IPS-15b (cell line): ENCODE measurements around the gene FRMD1.

Source experiments
- H3K27me3 ChIP-seq: one replicate; pipeline ENCODE4 v1.6.1; 2013; ENCODE audit warnings: low read length; ENCODE audit not compliant: control insufficient read depth, insufficient read depth
- H3K36me3 ChIP-seq: one replicate; pipeline ENCODE4 v1.6.1; 2013; ENCODE audit warnings: low read length; ENCODE audit not compliant: control insufficient read depth, insufficient read depth
- H3K4me1 ChIP-seq: one replicate; pipeline ENCODE4 v1.6.1; 2013; ENCODE audit warnings: mild to moderate bottlenecking, low read length; ENCODE audit not compliant: control insufficient read depth, insufficient read depth
- H3K4me3 ChIP-seq: one replicate; pipeline ENCODE4 v1.5.1; 2013; ENCODE audit warnings: low read depth, low read length
- H3K9ac ChIP-seq: one replicate; pipeline ENCODE4 v1.6.1; 2013; ENCODE audit warnings: low read depth, mild to moderate bottlenecking, low read length
- H3K9me3 ChIP-seq: one replicate; pipeline ENCODE4 v1.6.1; 2013; ENCODE audit warnings: mild to moderate bottlenecking, low read length; ENCODE audit not compliant: control insufficient read depth, insufficient read depth

FRMD1 gene

DNA sequence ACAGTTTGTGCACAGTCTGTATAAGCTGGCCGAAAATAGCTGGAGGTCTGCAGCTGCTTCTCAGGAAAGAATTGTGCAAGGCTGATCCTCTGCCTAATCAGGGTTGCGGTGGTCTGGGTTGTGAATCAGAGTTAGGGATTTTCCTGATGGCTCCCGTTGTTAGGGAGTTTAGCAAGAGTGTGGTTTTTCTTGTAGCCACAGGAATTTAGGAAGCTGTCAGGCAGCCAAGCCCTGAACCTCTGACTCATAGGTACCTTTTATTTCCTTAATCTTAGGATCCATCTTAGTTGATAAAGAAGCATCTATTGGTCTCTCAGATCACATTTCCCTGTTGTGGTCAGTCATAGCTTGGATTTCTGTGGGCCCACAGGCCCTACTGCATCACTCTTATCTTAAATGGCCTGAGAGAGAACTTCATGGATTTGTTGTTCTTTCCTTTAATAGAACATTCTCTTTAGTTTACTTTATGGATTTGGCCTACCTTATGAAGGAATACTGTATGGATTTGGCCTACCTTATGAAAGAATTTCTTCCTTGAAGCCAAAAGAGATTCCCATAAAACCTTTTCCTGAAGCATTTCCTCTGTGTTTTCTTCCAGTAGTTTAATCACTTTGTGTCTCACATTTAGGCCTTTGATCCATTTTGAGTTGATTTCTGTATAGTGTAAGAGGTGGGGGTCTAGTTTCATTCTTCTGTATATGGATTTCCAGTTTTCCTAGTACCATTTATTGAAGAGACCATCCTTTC is 71.2 kb downstream of the FRMD1 start:
- Histone ChIP-seq H3K9ac (no peak overlapping the region), H3K4me1 (no peaks in the 10 kb centered on the region)

DNA sequence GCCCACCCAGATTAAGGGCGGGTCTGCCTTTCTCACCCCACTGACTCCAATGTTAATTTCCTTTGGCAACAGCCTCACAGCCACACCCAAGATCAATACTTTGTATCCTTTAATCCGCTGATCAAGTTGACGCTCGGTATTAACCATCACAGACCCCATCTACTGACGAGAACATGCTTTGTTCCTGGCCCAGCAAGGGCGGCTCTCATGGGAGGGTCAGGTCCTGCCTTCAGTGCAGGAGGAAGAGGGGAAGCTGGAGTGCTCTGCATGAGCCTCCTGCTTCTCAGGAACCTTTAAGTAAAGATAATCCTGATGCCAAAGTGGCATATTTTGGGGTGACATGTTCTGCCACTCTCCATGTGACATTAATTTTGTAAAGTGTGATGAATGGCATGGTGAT is 73.2 kb downstream of the FRMD1 start:
- Histone ChIP-seq H3K9me3 (no peaks in the 10 kb centered on the region), H3K9ac (no peak overlapping the region), H3K4me1 (no peaks in the 10 kb centered on the region), H3K27me3 (no peaks in the 10 kb centered on the region), H3K36me3 (no peaks in the 10 kb centered on the region), H3K4me3 (no peak overlapping the region)

More for the DNA sequence above, 71.2 kb downstream of the FRMD1 start:
- H3K36me3 ChIP-seq = no peaks in the 10 kb centered on the region
- H3K9me3 ChIP-seq = no peaks in the 10 kb centered on the region
- no peak overlapping the region for H3K4me3 ChIP-seq
- no peaks in the 10 kb centered on the region for H3K27me3 ChIP-seq

DNA sequence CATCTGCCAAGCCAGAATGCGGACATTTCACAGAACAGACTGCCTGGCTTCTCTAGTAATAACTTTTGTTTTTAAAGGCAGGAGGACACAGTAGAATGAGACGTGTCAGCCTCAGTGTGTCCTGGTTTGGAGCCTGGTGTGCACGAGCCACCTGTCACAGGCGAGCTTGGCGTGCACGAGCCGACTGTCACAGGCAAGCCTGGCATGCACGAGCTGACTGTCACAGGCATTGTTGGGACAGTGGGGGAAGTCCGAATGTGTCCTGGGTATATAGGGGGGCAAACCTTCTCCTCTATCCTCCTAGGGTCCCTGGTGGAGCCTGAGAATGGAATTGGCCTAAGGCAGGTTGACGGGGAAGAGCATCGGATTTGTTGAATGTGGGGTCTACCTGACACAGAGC is 74.1 kb downstream of the FRMD1 start:
- H3K4me3 ChIP-seq = no peak overlapping the region
- H3K9ac ChIP-seq = no peak overlapping the region
- H3K36me3 ChIP-seq = no peaks in the 10 kb centered on the region
- no peaks in the 10 kb centered on the region for H3K27me3 ChIP-seq
- no peaks in the 10 kb centered on the region for H3K4me1 ChIP-seq
- no peaks in the 10 kb centered on the region for H3K9me3 ChIP-seq

DNA sequence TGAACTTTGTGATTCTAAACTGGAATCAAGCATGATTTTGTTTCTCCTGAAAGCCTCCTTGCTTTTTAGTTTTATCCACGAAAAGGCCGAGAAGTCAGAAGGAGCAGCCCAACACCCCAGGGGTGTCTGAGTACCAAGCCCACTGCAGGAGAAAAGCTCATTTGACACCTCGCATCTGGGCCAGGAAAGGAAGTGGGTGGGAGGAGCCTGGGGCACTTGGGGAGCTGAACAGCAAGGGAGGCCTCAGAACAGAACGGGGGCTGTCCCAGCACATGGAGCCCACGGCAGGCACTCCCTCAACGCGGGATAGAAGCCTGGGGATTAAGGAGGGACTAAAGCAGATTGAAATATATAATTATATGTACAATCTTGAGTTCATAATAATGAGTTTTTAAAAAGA is 75.0 kb downstream of the FRMD1 start:
- H3K9ac ChIP-seq = no peak overlapping the region
- H3K36me3 ChIP-seq = no peaks in the 10 kb centered on the region
- no peaks in the 10 kb centered on the region for H3K9me3 ChIP-seq

More for the DNA sequence above, 75.0 kb downstream of the FRMD1 start:
- H3K4me1 ChIP-seq = no peaks in the 10 kb centered on the region
- no peak overlapping the region for H3K4me3 ChIP-seq
- H3K27me3 ChIP-seq = no peaks in the 10 kb centered on the region
